Stimulated activated effector memory CD8-positive, alpha-beta T cell treated with anti-CD3 and anti-CD28 coated beads, Interleukin-12 subunit alpha, Interleukin-12 subunit beta, amount 100 ng/mL, for 72 hours (primary cell): ENCODE results near the gene LDAH.
A peak's percentile ranks its signal among the peaks of the same experiment; 100 is the strongest.
"Not testable (repeated sequence)": the region's sequence is repeated elsewhere in the genome, so short reads cannot be mapped to it uniquely, and the experiment has no call there.

Source experiments
- ATAC-seq: fragments of 150-1000 bp; cut with Tn5 transposase; 2 replicates; pipeline ENCODE4 v1.10.0; 2021
- DNase-seq, 2 donors: peaks; one replicate each; pipeline ENCODE4 v3.0.0; 2021 to 2022; ENCODE audit warnings: low spot score in 2 of 2
- H3K27ac Mint-ChIP-seq: one replicate; pipeline ENCODE4 v1.8.0; 2022; ENCODE audit warnings: mild to moderate bottlenecking, mixed read lengths
- H3K36me3 Mint-ChIP-seq: one replicate; pipeline ENCODE4 v1.8.0; 2022; ENCODE audit warnings: mild to moderate bottlenecking, mixed read lengths
- H3K4me1 Mint-ChIP-seq: one replicate; pipeline ENCODE4 v1.8.0; 2022; ENCODE audit warnings: mixed read lengths
- H3K4me3 Mint-ChIP-seq: one replicate; pipeline ENCODE4 v1.8.0; 2022; ENCODE audit warnings: mild to moderate bottlenecking, mixed read lengths
- H3K9me3 Mint-ChIP-seq: one replicate; pipeline ENCODE4 v1.8.0; 2022; ENCODE audit warnings: mixed read lengths

LDAH gene

DNA sequence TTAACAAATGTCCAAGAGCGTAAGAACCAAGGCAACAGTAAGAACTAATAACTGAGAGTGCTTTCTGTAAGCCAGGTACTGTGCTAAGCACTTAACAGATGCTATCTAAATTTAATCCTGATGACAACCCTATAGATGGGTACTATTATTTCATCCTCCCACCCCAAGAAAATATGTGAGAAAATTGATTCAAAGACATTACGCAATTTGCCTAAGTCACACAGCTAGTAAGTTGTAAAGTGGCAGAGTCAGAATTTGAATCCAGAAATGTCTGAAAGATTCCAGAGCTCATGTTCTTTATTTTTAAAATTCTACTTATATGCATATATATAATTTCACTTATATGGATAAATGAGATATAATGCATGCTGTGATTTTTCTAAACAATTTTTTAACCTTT, 10.1 kb downstream of the LDAH start:
- Mint-ChIP-seq H3K9me3 (no peaks in the 10 kb centered on the region), H3K27ac (no peak overlapping the region), H3K4me1 (peaks cover 24% of the 10 kb centered on the region), H3K4me3 (no peak overlapping the region), H3K36me3 (no peaks in the 10 kb centered on the region)
- no peak for ATAC-seq
- no peak for DNase-seq

DNA sequence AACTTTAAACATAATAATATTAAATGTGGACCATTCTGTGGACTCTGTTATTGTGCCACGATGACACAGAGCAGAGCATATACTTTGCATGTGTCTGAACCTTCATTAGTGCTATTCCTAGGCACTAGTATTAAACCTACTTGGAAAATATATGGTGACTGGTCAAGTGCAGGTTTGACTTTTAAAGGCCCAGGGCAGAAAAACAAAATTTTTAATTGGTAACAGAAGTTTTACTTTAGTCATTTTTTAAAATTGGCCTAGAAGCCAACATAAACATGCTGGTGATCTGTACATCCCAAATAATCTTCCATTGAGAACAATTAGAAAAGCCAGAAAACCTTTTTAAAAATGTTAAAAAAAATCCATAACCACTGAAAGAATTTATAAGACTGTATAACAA, 16.6 kb downstream of the LDAH start:
- H3K4me1 Mint-ChIP-seq, result peaks cover 16% of the 10 kb centered on the region
- H3K9me3 Mint-ChIP-seq, result no peaks in the 10 kb centered on the region
- no peak overlapping the region for H3K4me3 Mint-ChIP-seq
- DNase-seq, result no peak
- H3K27ac Mint-ChIP-seq, result no peak overlapping the region
- H3K36me3 Mint-ChIP-seq, result no peaks in the 10 kb centered on the region
- no peak for ATAC-seq

DNA sequence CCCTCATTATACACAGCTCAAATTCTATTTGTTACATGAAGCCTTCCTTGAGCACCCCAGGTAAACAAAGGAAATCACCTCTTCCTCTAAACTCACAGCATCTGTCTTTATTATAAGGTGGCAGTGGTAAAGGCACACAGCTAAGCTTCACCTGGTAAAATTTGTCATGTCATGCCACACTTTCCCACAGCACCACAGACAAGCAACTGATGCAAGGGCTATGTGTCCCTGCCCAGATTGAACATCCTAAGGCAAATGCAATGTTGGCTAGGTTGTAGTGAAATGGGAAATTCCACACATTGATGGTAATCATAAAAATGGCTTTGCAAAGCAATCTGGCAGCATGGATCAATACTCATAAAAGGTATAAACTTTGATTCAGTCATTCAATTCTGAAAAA, 18.9 kb downstream of the LDAH start:
- ATAC-seq (no peak), DNase-seq (no peak)
- H3K4me3 Mint-ChIP-seq, result no peak overlapping the region
- H3K9me3 Mint-ChIP-seq, result no peaks in the 10 kb centered on the region
- peaks cover 16% of the 10 kb centered on the region for H3K4me1 Mint-ChIP-seq
- H3K27ac Mint-ChIP-seq, result no peak overlapping the region
- H3K36me3 Mint-ChIP-seq, result peaks cover 13% of the 10 kb centered on the region

DNA sequence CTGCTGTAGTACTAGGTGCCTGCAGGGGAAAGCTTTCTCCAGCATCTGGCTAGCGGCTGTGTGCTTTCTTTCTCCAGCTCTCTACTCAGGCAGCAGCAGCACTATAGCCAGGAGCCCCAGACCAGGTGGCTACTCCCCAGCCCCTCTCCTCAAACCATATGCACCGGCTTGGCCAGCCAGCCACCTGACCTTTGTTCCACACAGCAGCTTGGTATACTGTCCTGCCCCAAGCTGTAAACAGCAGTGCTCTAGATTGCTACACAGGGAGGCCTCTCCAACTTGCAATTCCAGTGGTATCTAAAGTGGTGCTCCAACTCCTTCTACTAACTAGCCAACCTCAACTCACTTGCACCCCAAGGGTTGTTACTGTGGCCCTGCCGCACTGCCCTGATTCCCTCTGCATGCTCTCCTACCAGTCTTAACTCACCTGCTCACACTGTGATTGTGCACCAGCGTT, 19.6 kb downstream of the LDAH start:
- peaks cover 16% of the 10 kb centered on the region for H3K4me1 Mint-ChIP-seq
- no peak overlapping the region for H3K27ac Mint-ChIP-seq
- H3K36me3 Mint-ChIP-seq, result peaks cover 13% of the 10 kb centered on the region
- ATAC-seq (no peak), DNase-seq (no peak)
- no peak overlapping the region for H3K4me3 Mint-ChIP-seq
- H3K9me3 Mint-ChIP-seq, result no peaks in the 10 kb centered on the region

DNA sequence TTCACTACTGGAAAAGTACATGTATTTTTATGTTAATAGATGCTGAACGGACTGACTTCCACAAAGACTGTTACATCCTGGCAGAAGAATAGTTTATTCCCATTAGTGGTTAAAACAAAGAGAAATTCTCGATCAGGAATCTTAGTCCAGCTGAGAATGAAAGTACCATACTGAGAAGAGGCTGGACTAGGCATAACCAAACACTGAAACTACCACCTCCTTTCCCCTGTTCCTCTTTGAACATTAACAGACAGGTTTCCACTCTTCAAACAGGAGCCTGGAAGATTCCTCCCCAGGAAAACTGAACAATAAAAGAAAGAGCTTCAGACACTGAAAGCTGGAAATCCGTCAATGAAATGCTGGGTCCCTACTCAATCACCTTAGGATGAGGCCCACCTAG, 25.8 kb downstream of the LDAH start:
- Mint-ChIP-seq H3K4me3 (no peak overlapping the region), H3K4me1 (peaks cover 15% of the 10 kb centered on the region), H3K27ac (no peak overlapping the region), H3K36me3 (peaks cover 19% of the 10 kb centered on the region), H3K9me3 (no peaks in the 10 kb centered on the region)
- DNase-seq, result no peak
- ATAC-seq, result no peak

DNA sequence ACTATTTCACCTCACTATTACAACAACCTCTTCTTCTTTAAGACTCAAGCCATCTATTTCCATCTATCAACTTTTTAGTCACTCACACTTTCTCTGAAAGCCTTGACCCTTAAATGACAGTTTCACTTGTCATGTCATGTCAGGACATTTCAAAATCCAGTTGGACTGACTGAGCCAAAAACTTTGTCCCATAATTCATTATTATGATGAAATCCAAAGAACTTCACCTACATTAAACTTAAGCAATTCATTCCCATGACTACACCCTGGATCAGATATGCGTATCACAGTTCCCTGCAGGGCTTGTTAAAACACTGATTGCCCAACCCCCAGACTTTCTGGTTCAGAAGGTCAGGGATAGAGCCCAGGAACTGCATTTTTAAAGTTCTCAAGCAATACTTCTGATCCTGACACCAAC, 26.5 kb downstream of the LDAH start:
- ATAC-seq, result no peak
- no peak for DNase-seq
- H3K9me3 Mint-ChIP-seq, result no peaks in the 10 kb centered on the region
- H3K4me3 Mint-ChIP-seq, result no peak overlapping the region
- H3K4me1 Mint-ChIP-seq, result peaks cover 15% of the 10 kb centered on the region
- peaks cover 19% of the 10 kb centered on the region for H3K36me3 Mint-ChIP-seq
- no peak overlapping the region for H3K27ac Mint-ChIP-seq

DNA sequence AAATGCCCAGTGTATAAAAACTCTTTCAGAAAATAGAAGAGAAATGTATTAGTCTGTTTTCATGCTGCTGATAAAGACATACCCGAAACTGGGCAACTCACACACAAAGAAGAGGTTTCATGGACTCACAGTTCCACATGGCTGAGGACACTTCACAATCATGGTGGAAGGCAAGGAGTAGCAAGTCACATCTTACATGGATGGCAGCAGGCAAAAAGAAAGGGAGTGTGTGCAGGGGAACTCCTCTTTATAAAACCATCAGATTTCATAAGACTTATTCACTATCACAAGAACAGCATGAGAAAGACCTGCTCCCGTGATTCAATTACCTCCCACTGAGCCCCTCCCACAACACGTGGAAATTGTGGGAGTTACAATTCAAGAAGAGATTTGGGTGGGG, 29.0 kb downstream of the LDAH start:
- not testable (repeated sequence) for H3K9me3 Mint-ChIP-seq, H3K27ac Mint-ChIP-seq, H3K4me3 Mint-ChIP-seq, ATAC-seq, DNase-seq
- H3K36me3 Mint-ChIP-seq, result peaks cover 18% of the 10 kb centered on the region
- peaks cover 15% of the 10 kb centered on the region for H3K4me1 Mint-ChIP-seq

DNA sequence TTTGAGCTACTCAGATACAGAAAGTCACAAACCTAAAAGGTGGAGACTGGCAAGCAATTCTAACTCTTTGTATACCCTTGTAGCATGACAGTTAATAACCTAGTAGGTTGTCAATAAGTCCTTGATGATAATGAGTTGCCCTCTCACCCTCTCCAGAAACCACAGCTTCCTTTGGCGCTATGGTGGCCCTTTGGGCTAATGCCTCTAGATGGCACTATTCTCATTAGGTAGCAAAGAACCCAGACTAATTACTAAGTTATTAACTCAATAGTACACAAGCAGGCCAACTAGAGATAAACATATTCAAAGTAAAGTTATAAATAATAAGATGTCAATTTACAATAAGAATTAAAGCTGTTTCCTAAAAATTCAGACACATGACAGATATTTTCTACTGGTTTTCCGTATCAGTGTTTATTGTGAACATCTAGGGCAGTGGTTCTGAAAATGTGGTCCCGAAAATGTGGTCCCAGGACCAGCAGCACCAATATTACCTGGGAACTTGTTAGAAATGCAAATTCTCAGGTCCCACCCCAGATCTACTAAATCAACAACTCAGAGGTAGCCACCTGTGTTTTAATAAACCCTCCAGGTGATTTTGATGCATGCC, 41.1 kb downstream of the LDAH start:
- Mint-ChIP-seq H3K4me3 (no peak overlapping the region), H3K27ac (no peak overlapping the region), H3K36me3 (peaks cover 22% of the 10 kb centered on the region), H3K9me3 (no peaks in the 10 kb centered on the region), H3K4me1 (no peaks in the 10 kb centered on the region)
- DNase-seq (no peak), ATAC-seq (peak; percentile 55)

DNA sequence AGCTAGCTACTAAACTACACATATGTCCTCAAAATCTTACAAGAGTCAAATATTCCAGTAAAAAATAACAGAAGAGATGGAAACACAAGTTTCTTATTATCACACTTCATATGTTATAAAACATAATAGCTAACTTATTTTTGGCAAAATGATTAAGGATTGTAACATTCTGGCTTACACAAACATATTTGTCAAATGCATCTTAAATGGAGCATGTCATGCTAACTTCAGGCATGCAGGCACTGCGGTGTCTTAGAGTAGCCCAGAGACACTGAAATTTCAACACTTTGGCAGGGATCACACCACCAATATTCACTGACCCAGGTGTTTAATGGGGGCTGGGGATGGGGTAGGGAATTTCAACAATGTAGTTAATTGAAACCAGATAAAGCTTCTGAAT, 51.6 kb downstream of the LDAH start:
- ATAC-seq (no peak), DNase-seq (no peak)
- Mint-ChIP-seq H3K4me1 (peaks cover 5% of the 10 kb centered on the region), H3K4me3 (no peak overlapping the region), H3K36me3 (peaks cover 9% of the 10 kb centered on the region), H3K9me3 (no peaks in the 10 kb centered on the region), H3K27ac (no peak overlapping the region)

DNA sequence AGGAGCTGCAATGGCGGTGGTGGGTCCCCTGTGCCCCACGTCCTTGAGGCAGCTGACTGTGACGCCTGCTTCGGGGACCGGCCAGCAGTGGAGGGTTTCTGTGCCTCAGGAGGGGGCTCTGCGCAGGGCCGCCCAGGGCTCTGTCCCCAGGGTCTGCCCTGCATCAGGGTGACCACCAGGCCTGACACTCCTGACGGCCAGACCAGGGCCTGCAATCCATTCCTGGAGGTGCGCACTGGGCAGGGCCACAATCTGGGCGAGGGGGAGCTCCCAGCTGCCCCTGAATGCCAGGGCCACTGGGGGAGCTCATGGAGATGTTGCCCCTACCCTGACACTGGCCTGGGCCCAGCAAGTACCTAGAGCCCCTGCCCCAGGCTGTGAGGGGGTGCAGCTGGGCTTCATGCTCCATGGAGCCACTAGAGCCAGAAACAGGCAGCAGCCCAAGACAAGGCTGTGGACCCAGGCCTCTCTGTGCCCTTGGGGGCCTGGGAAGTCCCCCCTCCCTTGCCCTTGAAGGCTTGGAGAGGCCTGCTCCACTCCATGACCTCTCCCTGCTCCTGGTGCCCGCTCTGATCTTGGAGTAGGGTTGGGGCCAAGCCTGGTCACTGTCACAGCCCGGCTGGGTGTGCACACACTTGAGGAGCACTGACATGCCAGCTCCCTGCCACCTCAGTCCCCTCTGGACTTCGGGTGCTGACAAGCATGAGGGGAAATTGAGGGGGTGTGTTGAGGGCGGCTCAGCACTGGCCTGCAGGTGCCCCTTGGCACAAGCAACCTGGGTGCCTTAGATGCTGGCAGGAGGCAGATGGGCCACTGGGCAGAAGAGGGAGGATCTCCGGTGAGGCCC, 55.9 kb downstream of the LDAH start:
- Mint-ChIP-seq H3K36me3 (no peaks in the 10 kb centered on the region), H3K27ac (no peak overlapping the region), H3K4me1 (peaks cover 5% of the 10 kb centered on the region), H3K9me3 (no peaks in the 10 kb centered on the region), H3K4me3 (no peak overlapping the region)
- DNase-seq, result no peak
- ATAC-seq, result no peak

DNA sequence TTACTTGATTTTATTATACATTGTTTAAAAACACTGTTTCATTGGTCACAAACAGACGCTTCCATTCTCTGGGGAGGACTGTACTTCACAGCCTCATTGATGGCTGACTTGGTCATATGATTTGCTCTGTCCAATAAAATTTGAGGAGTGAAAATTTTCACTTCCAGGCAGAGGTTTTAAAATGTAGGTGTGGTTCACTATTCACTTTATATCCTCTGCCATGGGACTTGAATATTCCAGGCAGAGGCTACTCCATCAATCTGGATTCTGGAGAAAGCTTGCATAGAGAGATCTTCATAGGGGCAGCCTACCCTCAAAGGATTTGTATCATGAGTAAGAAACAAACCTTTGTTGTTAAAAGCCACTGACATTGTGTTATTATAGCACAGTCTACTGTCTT, 56.7 kb downstream of the LDAH start:
- no peak overlapping the region for H3K27ac Mint-ChIP-seq
- no peak overlapping the region for H3K4me3 Mint-ChIP-seq
- ATAC-seq, result no peak
- no peak for DNase-seq
- no peaks in the 10 kb centered on the region for H3K36me3 Mint-ChIP-seq
- H3K9me3 Mint-ChIP-seq, result no peaks in the 10 kb centered on the region
- H3K4me1 Mint-ChIP-seq, result peaks cover 5% of the 10 kb centered on the region

DNA sequence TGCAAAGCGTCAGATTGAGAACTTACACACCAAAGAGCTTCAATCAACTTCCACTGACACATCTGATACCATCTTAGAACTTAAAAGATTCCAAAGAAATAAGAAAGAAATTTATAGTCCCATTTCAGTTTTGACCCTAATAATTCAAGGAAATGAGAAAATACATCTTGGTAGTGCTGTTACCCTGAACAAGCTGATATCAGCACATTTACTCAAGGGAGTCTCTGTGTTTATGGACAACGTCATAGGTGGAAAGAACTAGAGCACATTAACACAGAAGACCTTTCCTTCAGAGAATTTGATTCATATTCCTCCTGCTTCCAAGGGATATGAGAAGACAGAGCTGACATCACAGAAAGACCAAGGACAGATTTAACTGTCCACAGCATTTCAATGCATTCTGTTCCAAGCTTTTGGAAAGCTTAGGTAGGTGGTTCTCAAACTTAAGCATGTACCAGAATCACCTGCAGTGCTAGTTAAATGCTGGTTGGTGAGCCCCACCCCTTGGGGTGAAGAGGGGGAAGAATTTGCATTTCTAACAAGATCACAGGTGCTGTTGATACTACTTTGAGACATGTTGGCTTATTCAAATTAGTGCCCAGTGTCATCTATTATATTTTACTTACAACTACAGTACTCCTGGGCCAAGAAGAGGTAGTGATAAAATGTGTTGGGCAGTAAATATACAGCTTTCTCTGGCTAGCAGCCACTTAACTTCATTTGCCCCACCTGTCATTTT, 59.8 kb downstream of the LDAH start:
- ATAC-seq (no peak), DNase-seq (no peak)
- no peaks in the 10 kb centered on the region for H3K36me3 Mint-ChIP-seq
- no peak overlapping the region for H3K27ac Mint-ChIP-seq
- H3K4me1 Mint-ChIP-seq, result no peaks in the 10 kb centered on the region
- H3K4me3 Mint-ChIP-seq, result no peak overlapping the region
- H3K9me3 Mint-ChIP-seq, result no peaks in the 10 kb centered on the region

DNA sequence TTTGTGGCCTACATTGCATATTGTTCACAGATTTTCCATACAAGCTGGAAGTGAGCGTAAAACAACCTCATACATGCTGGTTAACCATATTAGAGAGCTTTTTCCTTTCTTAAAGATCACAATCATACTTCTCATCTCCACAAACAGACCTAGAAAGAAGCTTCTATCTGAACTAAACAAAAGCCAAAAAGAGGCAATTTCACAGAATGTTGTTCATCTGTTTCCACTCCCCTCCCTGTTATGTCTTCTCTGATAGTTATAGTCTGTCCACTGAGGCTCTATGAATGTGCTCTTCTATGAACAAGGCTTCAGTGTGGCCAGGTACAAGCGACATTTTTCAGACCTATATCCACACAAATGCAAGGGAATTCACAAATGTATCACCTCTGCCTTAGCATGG, 63.4 kb downstream of the LDAH start:
- ATAC-seq (no peak), DNase-seq (no peak)
- Mint-ChIP-seq H3K9me3 (no peaks in the 10 kb centered on the region), H3K27ac (no peak overlapping the region), H3K4me1 (no peaks in the 10 kb centered on the region), H3K4me3 (no peak overlapping the region), H3K36me3 (no peaks in the 10 kb centered on the region)

DNA sequence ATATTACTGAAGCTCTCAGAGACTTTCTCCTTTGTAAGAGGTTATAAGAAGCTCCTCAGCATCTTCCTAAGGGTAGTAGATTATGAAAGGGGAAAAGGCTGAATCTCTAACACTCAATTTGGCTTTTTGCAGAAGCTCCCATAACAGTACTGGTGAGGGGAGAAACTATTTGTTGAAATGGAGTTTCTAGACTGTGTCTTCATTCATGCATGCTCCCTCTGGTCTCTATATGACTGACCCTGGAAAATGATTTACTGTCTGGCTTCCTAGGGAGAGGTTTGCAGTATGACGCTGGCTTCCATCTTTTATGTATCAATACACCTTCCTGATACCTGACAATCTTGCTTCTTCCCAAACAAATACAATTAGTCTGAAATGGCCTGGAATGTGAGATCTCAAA, 63.9 kb downstream of the LDAH start:
- Mint-ChIP-seq H3K36me3 (no peaks in the 10 kb centered on the region), H3K4me3 (no peak overlapping the region), H3K9me3 (no peaks in the 10 kb centered on the region), H3K27ac (no peak overlapping the region), H3K4me1 (no peaks in the 10 kb centered on the region)
- DNase-seq (no peak), ATAC-seq (no peak)

DNA sequence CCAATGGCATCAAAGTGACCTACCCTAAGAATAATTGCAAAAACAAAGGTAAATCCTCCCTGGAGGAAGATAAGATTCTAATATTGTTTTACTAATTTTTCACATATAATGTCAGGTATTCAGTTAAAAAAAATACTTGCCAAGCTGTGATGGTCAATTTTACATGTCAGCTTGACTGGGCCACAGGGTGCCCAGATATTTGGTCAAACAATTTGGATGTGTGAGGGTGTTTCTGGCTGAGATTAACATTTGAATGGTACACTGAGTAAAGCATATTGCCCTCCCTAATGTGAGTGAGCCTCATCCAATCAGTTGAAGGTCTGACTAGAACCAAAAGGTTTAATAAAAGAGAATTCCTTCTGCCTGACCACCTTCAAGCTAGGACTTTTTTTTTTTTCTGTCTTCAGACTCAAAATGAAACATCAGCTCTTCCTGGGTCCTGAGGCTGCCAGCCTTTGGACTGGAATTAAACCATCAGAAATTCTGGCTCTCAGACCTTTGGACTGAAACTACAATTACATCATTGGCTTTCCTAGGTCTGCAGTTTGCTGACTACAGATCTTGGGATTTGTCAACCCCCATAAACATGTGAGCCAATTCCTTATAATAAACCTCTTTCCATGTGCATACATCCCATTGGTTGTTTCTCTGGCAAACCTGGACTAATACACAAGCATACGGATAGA, 65.4 kb downstream of the LDAH start:
- H3K4me3 Mint-ChIP-seq, result no peak overlapping the region
- no peaks in the 10 kb centered on the region for H3K36me3 Mint-ChIP-seq
- no peaks in the 10 kb centered on the region for H3K9me3 Mint-ChIP-seq
- no peaks in the 10 kb centered on the region for H3K4me1 Mint-ChIP-seq
- ATAC-seq (no peak), DNase-seq (no peak)
- H3K27ac Mint-ChIP-seq, result no peak overlapping the region
